HCT116 (cell line): Measurements from ENCODE around the gene ATP13A3.

Experiments used
- EZH2 ChIP-seq: fragments of 200-600 bp; sonication (generic); IDR thresholded peaks from 2 replicates; pipeline ENCODE4 v1.6.1; 2017; ENCODE audit warnings: antibody characterized with exemption, mixed run types
- RAD21 ChIP-seq: IDR thresholded peaks from 2 replicates; pipeline ENCODE4 v1.6.1; 2012; ENCODE audit warnings: low read depth, mild to moderate bottlenecking

DNA sequence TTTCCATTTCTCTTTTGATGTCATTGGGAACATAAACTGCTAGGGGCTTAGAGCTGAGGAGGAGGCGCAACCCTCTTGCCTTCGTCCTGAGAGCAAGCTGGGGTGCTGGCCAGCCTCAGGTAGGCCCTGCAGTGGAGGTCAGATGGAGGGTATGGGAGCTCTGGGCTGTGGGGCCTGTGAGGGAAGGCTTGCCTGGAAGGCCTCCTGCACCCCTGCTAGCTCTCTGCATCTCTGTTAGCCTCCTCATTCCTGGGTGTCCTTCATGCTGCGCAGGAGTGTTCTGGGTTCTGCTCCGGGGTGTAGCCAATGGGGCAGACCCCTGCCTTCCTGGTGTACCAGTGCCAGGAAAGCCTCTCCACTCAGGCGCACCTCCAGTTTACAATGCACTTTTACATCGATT lies 99.5 kb downstream of the ATP13A3 start:
- TF ChIP-seq RAD21: no peak
- TF ChIP-seq EZH2: no peak
